ENCODE measurements around the gene TBC1D1. TPM values are rescaled to one million over a fixed set of nuclear protein-coding genes. Genes with fewer than 3 reads are reported as not detected.
A peak's percentile ranks its signal among the peaks of the same experiment; 100 is the strongest.

The TBC1D1 gene
- total and polyA plus RNA-seq, 2 donors (not counting 1 experiment from before 2014, with no cell fraction given): 39.7 to 90.0 TPM

GRCh38 chr4:38004062-38004461 is 113.2 kb downstream of the TBC1D1 start:
- H3K9me3 ChIP-seq (ENCODE audit: control insufficient read depth, insufficient read depth, low read depth, low read length): no peaks in the 10 kb centered on the region
- no peaks in the 10 kb centered on the region for H4K20me1 ChIP-seq (ENCODE audit: control insufficient read depth, extremely low read depth, insufficient read depth, low read length)
- TF ChIP-seq CTCF (conservative IDR thresholded peaks at IDR 0.05 in 1 of 2, IDR thresholded peaks at IDR 0.05 in 1 of 2; ENCODE audit: low read depth in 1 of 2, low read length in 2 of 2): no peak
- no peak for TF ChIP-seq EZH2 (IDR thresholded peaks at IDR 0.05; ENCODE audit: low read length, missing control alignments)
- H3K4me2 ChIP-seq (ENCODE audit: extremely low read depth, insufficient read depth, low read length): no peak overlapping the region
- peak in 1 of 2 donors; percentile 71 for DNase-seq (ENCODE audit: low read depth in 2 of 2)
- H3K27ac ChIP-seq (ENCODE audit: insufficient read depth, low read length): no peak overlapping the region
- no peaks in the 10 kb centered on the region for H3K27me3 ChIP-seq (ENCODE audit: control insufficient read depth, insufficient read depth, low read length)
- no peak overlapping the region for H2AFZ ChIP-seq (ENCODE audit: low read length)
- no peak overlapping the region for H3K9ac ChIP-seq (ENCODE audit: insufficient read depth, low read length)
- H3K36me3 ChIP-seq (ENCODE audit: control insufficient read depth, insufficient read depth, low read length): no peaks in the 10 kb centered on the region
- H3K79me2 ChIP-seq (ENCODE audit: control insufficient read depth, insufficient read depth, low read length): no peaks in the 10 kb centered on the region
- H3K4me1 ChIP-seq (ENCODE audit: control insufficient read depth, extremely low read depth, insufficient read depth, low read length): peaks cover 2% of the 10 kb centered on the region
- no peak overlapping the region for H3K4me3 ChIP-seq (replicated peaks in 1 of 4; ENCODE audit: control extremely low read depth in 1 of 4, insufficient read depth in 1 of 4, low read depth in 3 of 4, low read length in 4 of 4)

GRCh38 chr4:38004887-38005286 is 114.0 kb downstream of the TBC1D1 start:
- H3K27ac ChIP-seq (ENCODE audit: insufficient read depth, low read length): no peak overlapping the region
- no peaks in the 10 kb centered on the region for H3K79me2 ChIP-seq (ENCODE audit: control insufficient read depth, insufficient read depth, low read length)
- no peak for DNase-seq (ENCODE audit: low read depth in 2 of 2)
- no peak overlapping the region for H3K9ac ChIP-seq (ENCODE audit: insufficient read depth, low read length)
- H3K4me1 ChIP-seq (ENCODE audit: control insufficient read depth, extremely low read depth, insufficient read depth, low read length): peaks cover 2% of the 10 kb centered on the region
- H3K4me3 ChIP-seq (replicated peaks in 1 of 4; ENCODE audit: control extremely low read depth in 1 of 4, insufficient read depth in 1 of 4, low read depth in 3 of 4, low read length in 4 of 4): no peak overlapping the region
- no peaks in the 10 kb centered on the region for H3K36me3 ChIP-seq (ENCODE audit: control insufficient read depth, insufficient read depth, low read length)
- H3K4me2 ChIP-seq (ENCODE audit: extremely low read depth, insufficient read depth, low read length): no peak overlapping the region
- H3K27me3 ChIP-seq (ENCODE audit: control insufficient read depth, insufficient read depth, low read length): no peaks in the 10 kb centered on the region
- H3K9me3 ChIP-seq (ENCODE audit: control insufficient read depth, insufficient read depth, low read depth, low read length): no peaks in the 10 kb centered on the region
- H2AFZ ChIP-seq (ENCODE audit: low read length): no peak overlapping the region
- no peaks in the 10 kb centered on the region for H4K20me1 ChIP-seq (ENCODE audit: control insufficient read depth, extremely low read depth, insufficient read depth, low read length)
- no peak for TF ChIP-seq EZH2 (IDR thresholded peaks at IDR 0.05; ENCODE audit: low read length, missing control alignments)
- no peak for TF ChIP-seq CTCF (conservative IDR thresholded peaks at IDR 0.05 in 1 of 2, IDR thresholded peaks at IDR 0.05 in 1 of 2; ENCODE audit: low read depth in 1 of 2, low read length in 2 of 2)

GRCh38 chr4:38005637-38006036 is 114.8 kb downstream of the TBC1D1 start:
- no peak overlapping the region for H3K4me2 ChIP-seq (ENCODE audit: extremely low read depth, insufficient read depth, low read length)
- peaks cover 2% of the 10 kb centered on the region for H3K4me1 ChIP-seq (ENCODE audit: control insufficient read depth, extremely low read depth, insufficient read depth, low read length)
- DNase-seq (ENCODE audit: low read depth in 2 of 2): no peak
- H3K9me3 ChIP-seq (ENCODE audit: control insufficient read depth, insufficient read depth, low read depth, low read length): no peaks in the 10 kb centered on the region
- H3K36me3 ChIP-seq (ENCODE audit: control insufficient read depth, insufficient read depth, low read length): no peaks in the 10 kb centered on the region
- no peaks in the 10 kb centered on the region for H3K27me3 ChIP-seq (ENCODE audit: control insufficient read depth, insufficient read depth, low read length)
- no peak for TF ChIP-seq EZH2 (IDR thresholded peaks at IDR 0.05; ENCODE audit: low read length, missing control alignments)
- no peak for TF ChIP-seq CTCF (conservative IDR thresholded peaks at IDR 0.05 in 1 of 2, IDR thresholded peaks at IDR 0.05 in 1 of 2; ENCODE audit: low read depth in 1 of 2, low read length in 2 of 2)
- H3K79me2 ChIP-seq (ENCODE audit: control insufficient read depth, insufficient read depth, low read length): peaks cover 3% of the 10 kb centered on the region
- no peaks in the 10 kb centered on the region for H4K20me1 ChIP-seq (ENCODE audit: control insufficient read depth, extremely low read depth, insufficient read depth, low read length)
- no peak overlapping the region for H3K27ac ChIP-seq (ENCODE audit: insufficient read depth, low read length)
- no peak overlapping the region for H3K4me3 ChIP-seq (replicated peaks in 1 of 4; ENCODE audit: control extremely low read depth in 1 of 4, insufficient read depth in 1 of 4, low read depth in 3 of 4, low read length in 4 of 4)
- no peak overlapping the region for H3K9ac ChIP-seq (ENCODE audit: insufficient read depth, low read length)
- H2AFZ ChIP-seq (ENCODE audit: low read length): no peak overlapping the region
